Naive thymus-derived CD4-positive, alpha-beta T cell (primary cell): ENCODE measurements around the gene SIK2. TPM values are rescaled to one million over a fixed set of nuclear protein-coding genes. Genes with fewer than 3 reads are reported as not detected.

ENCODE experiments used
- ATAC-seq: fragments of 150-1000 bp; cut with Tn5 transposase; 2 replicates; pipeline ENCODE4 v1.10.0; 2021; ENCODE audit warnings: mild to moderate bottlenecking, moderate library complexity
- CTCF ChIA-PET: fragments of 350-600 bp; sonication (Branson Sonifier 250); formaldehyde crosslinking; loops from one replicate; lab custom pipeline; 2021; ENCODE audit warnings: antibody characterized with exemption; lab: Charles Lee
- POLR2A ChIA-PET: fragments of 350-600 bp; sonication (Branson Sonifier 250); formaldehyde crosslinking; loops from one replicate; lab custom pipeline; 2021; ENCODE audit warnings: antibody characterized with exemption, inconsistent platforms; lab: Charles Lee
- DNase-seq, 9 donors: peaks; one replicate each; pipeline versions ENCODE4 v3.0.0 to v3.0.0-alpha.2; 2020 to 2022; ENCODE audit warnings: mixed read lengths in 1 of 9
- H3K27ac ChIP-seq: one replicate; pipeline ENCODE4 v1.7.0; 2013; ENCODE audit warnings: mild to moderate bottlenecking, low read depth, low read length, moderate library complexity
- H3K27me3 ChIP-seq, 2 donors: one replicate each; pipeline ENCODE4 v1.7.0; 2013; ENCODE audit warnings: low read length in 2 of 2, mild to moderate bottlenecking in 2 of 2, moderate library complexity in 2 of 2; ENCODE audit not compliant: control insufficient read depth in 2 of 2, insufficient read depth in 2 of 2
- H3K36me3 ChIP-seq, 3 experiments: 1 replicate in 2 of 3; 2 replicates in 1 of 3; pipeline ENCODE4 v1.7.0; 2013; ENCODE audit warnings: low read length in 3 of 3, mild to moderate bottlenecking in 3 of 3, moderate library complexity in 1 of 3; ENCODE audit not compliant: insufficient read depth in 3 of 3, control insufficient read depth in 2 of 3
- H3K4me1 ChIP-seq, 2 donors: one replicate each; pipeline ENCODE4 v1.7.0; 2013; ENCODE audit warnings: low read length in 2 of 2, mild to moderate bottlenecking in 2 of 2, moderate library complexity in 1 of 2; ENCODE audit not compliant: control insufficient read depth in 2 of 2, insufficient read depth in 2 of 2
- H3K4me3 ChIP-seq: 2 replicates; pipeline ENCODE4 v1.7.0; 2013; ENCODE audit warnings: mild to moderate bottlenecking, low read length
- H3K9me3 ChIP-seq, 3 experiments: 1 replicate in 2 of 3; 2 replicates in 1 of 3; pipeline ENCODE4 v1.7.0; 2013; ENCODE audit warnings: low read length in 3 of 3; ENCODE audit not compliant: control insufficient read depth in 2 of 3
- H3K27ac Mint-ChIP-seq, 9 donors: one replicate each; pipeline ENCODE4 v1.8.0; 2020 to 2022; ENCODE audit warnings: mixed read lengths in 9 of 9, mild to moderate bottlenecking in 8 of 9, moderate library complexity in 5 of 9, inconsistent platforms in 2 of 9
- H3K27me3 Mint-ChIP-seq, 5 donors: one replicate each; pipeline ENCODE4 v1.8.0; 2021 to 2022; ENCODE audit warnings: mixed read lengths in 5 of 5, mild to moderate bottlenecking in 1 of 5
- H3K36me3 Mint-ChIP-seq, 5 donors: one replicate each; pipeline ENCODE4 v1.8.0; 2020 to 2022; ENCODE audit warnings: mixed read lengths in 5 of 5, mild to moderate bottlenecking in 3 of 5, inconsistent platforms in 1 of 5
- H3K4me1 Mint-ChIP-seq, 7 donors: one replicate each; pipeline ENCODE4 v1.8.0; 2020 to 2022; ENCODE audit warnings: mixed read lengths in 7 of 7, mild to moderate bottlenecking in 3 of 7, inconsistent platforms in 1 of 7
- H3K4me3 Mint-ChIP-seq, 10 donors: one replicate each; pipeline ENCODE4 v1.8.0; 2020 to 2022; ENCODE audit warnings: mild to moderate bottlenecking in 10 of 10, mixed read lengths in 10 of 10, moderate library complexity in 6 of 10, inconsistent platforms in 2 of 10
- H3K9me3 Mint-ChIP-seq, 11 donors: one replicate each; pipeline ENCODE4 v1.8.0; 2020 to 2022; ENCODE audit warnings: mixed read lengths in 11 of 11, mild to moderate bottlenecking in 4 of 11, inconsistent platforms in 1 of 11, moderate library complexity in 1 of 11
- intact Hi-C, 2 donors: fragments of 100-400 bp; cut with micrococcal nuclease; formaldehyde crosslinking; loops; one replicate each; pipeline ENCODE4 v1.15.1; 2023
- polyA plus RNA-seq, 2 donors: library from polyadenylated mRNA; unstranded; fragments of 300-500 nt; fragmentation: Illumina TruSeq; gene quantifications; one replicate each; pipeline ENCODE4 v1.2.3, GENCODE V29; 2021
- total RNA-seq, 6 experiments: library from RNA in 5 of 6; stranded (reverse) in 5 of 6; gene quantifications; 1 replicate in 5 of 6; 2 replicates in 1 of 6; pipeline ENCODE4 v1.2.3 and lab custom pipeline; 2021 to 2026

The SIK2 gene
- total and polyA plus RNA-seq, 7 experiments from 2014 or later: 0.19 to 12.9 (median 9.4) TPM

- H3K27ac Mint-ChIP-seq: no peak overlapping the region
- H3K9me3 Mint-ChIP-seq: no peaks in the 10 kb centered on the region
- DNase-seq (no peak), ATAC-seq (no peak)
- H3K4me3 Mint-ChIP-seq: no peak overlapping the region
- no peaks in the 10 kb centered on the region for H3K4me1 Mint-ChIP-seq
- ChIA-PET CTCF (interaction anchor here (0.8 kb wide), 1 partner anchor 208 kb away, joined by 4 read pairs; no protein-coding TSS in a partner anchor), POLR2A (no interaction called here)
- Histone ChIP-seq H3K4me3 (no peak overlapping the region), H3K9me3 (no peaks in the 10 kb centered on the region), H3K27me3 (no peaks in the 10 kb centered on the region), H3K27ac (no peak overlapping the region), H3K4me1 (no peaks in the 10 kb centered on the region), H3K36me3 (no peaks in the 10 kb centered on the region)
- H3K36me3 Mint-ChIP-seq: no peaks in the 10 kb centered on the region
- peaks cover 0 to 14% (median 0%) of the 10 kb centered on the region in 5 donors for H3K27me3 Mint-ChIP-seq
- intact Hi-C loops: no loop called here
Observed at GRCh38 chr11:111569476-111569875, 32.8 kb upstream of the SIK2 start.

GRCh38 chr11:111570796-111571195 is 31.5 kb upstream of the SIK2 start:
- Mint-ChIP-seq H3K9me3 (no peaks in the 10 kb centered on the region), H3K4me1 (peaks cover 0 to 2% (median 0%) of the 10 kb centered on the region in 7 donors), H3K36me3 (no peaks in the 10 kb centered on the region), H3K27ac (no peak overlapping the region), H3K27me3 (peaks cover 0 to 14% (median 0%) of the 10 kb centered on the region in 5 donors), H3K4me3 (no peak overlapping the region)
- DNase-seq (no peak), ATAC-seq (no peak)
- Histone ChIP-seq H3K27ac (no peak overlapping the region), H3K36me3 (no peaks in the 10 kb centered on the region), H3K4me3 (no peak overlapping the region), H3K4me1 (no peaks in the 10 kb centered on the region), H3K27me3 (no peaks in the 10 kb centered on the region), H3K9me3 (no peaks in the 10 kb centered on the region)
- ChIA-PET POLR2A (no interaction called here), CTCF (interaction anchor here (1.1 kb wide), 1 partner anchor 16 kb away, joined by 4 read pairs; no protein-coding TSS in a partner anchor)
- intact Hi-C loops: no loop called here

- H3K4me3 ChIP-seq: no peak overlapping the region
- ChIA-PET POLR2A (no interaction called here), CTCF (interaction anchor here (0.8 to 1.6 kb wide), 2 partner anchors 10 to 207 kb away, joined by 3 read pairs; no protein-coding TSS in a partner anchor)
- H3K4me1 Mint-ChIP-seq: peaks cover 0 to 2% (median 0%) of the 10 kb centered on the region in 7 donors
- H3K4me1 ChIP-seq: no peaks in the 10 kb centered on the region
- H3K9me3 ChIP-seq: no peaks in the 10 kb centered on the region
- H3K27me3 ChIP-seq: no peaks in the 10 kb centered on the region
- intact Hi-C loops: no loop called here
- no peak overlapping the region for H3K27ac Mint-ChIP-seq
- no peak for DNase-seq
- no peak overlapping the region for H3K4me3 Mint-ChIP-seq
- no peak for ATAC-seq
- H3K36me3 ChIP-seq: no peaks in the 10 kb centered on the region
- no peaks in the 10 kb centered on the region for H3K36me3 Mint-ChIP-seq
- no peaks in the 10 kb centered on the region for H3K9me3 Mint-ChIP-seq
- H3K27me3 Mint-ChIP-seq: peaks cover 0 to 14% (median 0%) of the 10 kb centered on the region in 5 donors
- H3K27ac ChIP-seq: no peak overlapping the region
Observed at GRCh38 chr11:111571829-111572501, 30.3 kb upstream of the SIK2 start.

- POLR2A ChIA-PET: no interaction called here
- no peaks in the 10 kb centered on the region for H3K9me3 Mint-ChIP-seq
- H3K4me3 ChIP-seq: no peak overlapping the region
- no peaks in the 10 kb centered on the region for H3K36me3 Mint-ChIP-seq
- H3K4me1 Mint-ChIP-seq: peaks cover 0 to 2% (median 0%) of the 10 kb centered on the region in 7 donors
- no peaks in the 10 kb centered on the region for H3K4me1 ChIP-seq
- H3K27me3 ChIP-seq: no peaks in the 10 kb centered on the region
- H3K9me3 ChIP-seq: no peaks in the 10 kb centered on the region
- H3K4me3 Mint-ChIP-seq: no peak overlapping the region
- no peak overlapping the region for H3K27ac Mint-ChIP-seq
- H3K27me3 Mint-ChIP-seq: peaks cover 0 to 14% (median 0%) of the 10 kb centered on the region in 5 donors
- ATAC-seq (no peak), DNase-seq (no peak)
- CTCF ChIA-PET: interaction anchor here (0.8 to 1.6 kb wide), 2 partner anchors 10 to 206 kb away, joined by 3 read pairs; no protein-coding TSS in a partner anchor
- no peak overlapping the region for H3K27ac ChIP-seq
- H3K36me3 ChIP-seq: no peaks in the 10 kb centered on the region
- intact Hi-C loops: no loop called here
Observed at GRCh38 chr11:111572581-111572980, 29.7 kb upstream of the SIK2 start.

- Histone ChIP-seq H3K9me3 (no peaks in the 10 kb centered on the region), H3K27ac (no peak overlapping the region), H3K4me3 (no peak overlapping the region), H3K36me3 (no peaks in the 10 kb centered on the region), H3K27me3 (no peaks in the 10 kb centered on the region), H3K4me1 (no peaks in the 10 kb centered on the region)
- Mint-ChIP-seq H3K4me1 (peaks cover 0 to 2% (median 0%) of the 10 kb centered on the region in 7 donors), H3K36me3 (no peaks in the 10 kb centered on the region), H3K27ac (no peak overlapping the region), H3K4me3 (peak overlapping the region in 1 of 10 donors; percentile 59), H3K9me3 (no peaks in the 10 kb centered on the region), H3K27me3 (peaks cover 0 to 14% (median 0%) of the 10 kb centered on the region in 5 donors)
- ATAC-seq (no peak), DNase-seq (no peak)
- POLR2A ChIA-PET: interaction anchor here (1.0 kb wide), 1 partner anchor 13 kb away, joined by 4 read pairs; no protein-coding TSS in a partner anchor
- CTCF ChIA-PET: no interaction called here
- intact Hi-C loops: no loop called here
Observed at GRCh38 chr11:111573821-111574249, 28.4 kb upstream of the SIK2 start.

- Mint-ChIP-seq H3K4me1 (peaks cover 0 to 2% (median 0%) of the 10 kb centered on the region in 7 donors), H3K9me3 (no peaks in the 10 kb centered on the region), H3K4me3 (peak overlapping the region in 9 of 10 donors; percentile 49 to 79 (median 67)), H3K27ac (peak overlapping the region in 2 of 9 donors; percentile 9 to 24), H3K36me3 (no peaks in the 10 kb centered on the region), H3K27me3 (peaks cover 0 to 14% (median 0%) of the 10 kb centered on the region in 5 donors)
- intact Hi-C loops: no loop called here
- ChIA-PET POLR2A (interaction anchor here (1.0 kb wide), 1 partner anchor 12 kb away, joined by 4 read pairs; no protein-coding TSS in a partner anchor), CTCF (no interaction called here)
- DNase-seq (no peak), ATAC-seq (no peak)
- Histone ChIP-seq H3K36me3 (no peaks in the 10 kb centered on the region), H3K27ac (no peak overlapping the region), H3K27me3 (no peaks in the 10 kb centered on the region), H3K4me3 (no peak overlapping the region), H3K4me1 (no peaks in the 10 kb centered on the region), H3K9me3 (no peaks in the 10 kb centered on the region)
Observed at GRCh38 chr11:111574373-111575225, 27.6 kb upstream of the SIK2 start.
